ENCODE results near the gene FBXL17. TPM values are rescaled to one million over a fixed set of nuclear protein-coding genes. Genes with fewer than 3 reads are reported as not detected.

Gene FBXL17
- total and polyA plus RNA-seq, 9 of the 15 experiments (the other 6 are each of a cell fraction or from before 2014, with no cell fraction given) = 0.32 to 5.4 (median 1.8) TPM

GRCh38 chr5:107817951-107818350 is 563.9 kb downstream of the FBXL17 start:
- Histone ChIP-seq H3K9me3 (replicated peaks; ENCODE audit: control insufficient read depth, insufficient read depth, low read depth, low read length) (no peaks in the 10 kb centered on the region; the same call in 1 of the 2 replicates), H4K20me1 (replicated peaks; ENCODE audit: control insufficient read depth, insufficient read depth, low read length) (no peaks in the 10 kb centered on the region), H3K4me3 (no peak overlapping the region), H3K27ac (ENCODE audit: extremely low read depth, low read depth, low read length) (no peak overlapping the region), H3K36me3 (ENCODE audit: control insufficient read depth, insufficient read depth, low read length) (no peaks in the 10 kb centered on the region), H3K27me3 (ENCODE audit: control insufficient read depth in 2 of 2, insufficient read depth in 2 of 2, low read length in 2 of 2) (no peaks in the 10 kb centered on the region), H3K4me2 (ENCODE audit: insufficient read depth, low read length) (no peak overlapping the region), H3K79me2 (ENCODE audit: control insufficient read depth, insufficient read depth, low read length) (no peaks in the 10 kb centered on the region), H3K4me1 (replicated peaks in 1 of 2; ENCODE audit: control insufficient read depth in 2 of 2, insufficient read depth in 2 of 2, low read length in 2 of 2) (no peaks in the 10 kb centered on the region), H3K9me1 (ENCODE audit: control insufficient read depth, insufficient read depth, low read length) (no peaks in the 10 kb centered on the region), H3K9ac (ENCODE audit: insufficient read depth in 1 of 2, low read depth in 2 of 2, low read length in 2 of 2) (no peak overlapping the region), H2AFZ (ENCODE audit: low read depth, low read length) (no peak overlapping the region)
- 0% methylated on average over 2 of the region's 2 CpGs for WGBS (ENCODE audit: insufficient coverage, low coverage, missing lambda C conversion rate)
- no TSS peak for BruUV-seq (replicated peaks)
- intact Hi-C loops (cut with micrococcal nuclease) = no loop called here
- in situ Hi-C loops (cut with MboI) = no loop called here
- ChIA-PET POLR2A (no interaction called here), CTCF (ENCODE audit: low intra/inter-chr PET ratio) (no interaction called here)
- ATAC-seq (no peak), DNase-seq (ENCODE audit: extremely low read depth in 1 of 4, low spot score in 3 of 4) (no peak), FAIRE-seq (no peak)
- no peak for TF ChIP-seq DIDO1 (tag; IDR thresholded peaks at IDR 0.05; ENCODE audit: low read depth)

GRCh38 chr5:107817436-107817835 is 564.5 kb downstream of the FBXL17 start:
- BruUV-seq (replicated peaks) = no TSS peak
- Histone ChIP-seq H3K9ac (ENCODE audit: insufficient read depth in 1 of 2, low read depth in 2 of 2, low read length in 2 of 2) (no peak overlapping the region), H2AFZ (ENCODE audit: low read depth, low read length) (no peak overlapping the region), H3K9me1 (ENCODE audit: control insufficient read depth, insufficient read depth, low read length) (no peaks in the 10 kb centered on the region), H4K20me1 (replicated peaks; ENCODE audit: control insufficient read depth, insufficient read depth, low read length) (no peaks in the 10 kb centered on the region), H3K79me2 (ENCODE audit: control insufficient read depth, insufficient read depth, low read length) (no peaks in the 10 kb centered on the region), H3K36me3 (ENCODE audit: control insufficient read depth, insufficient read depth, low read length) (no peaks in the 10 kb centered on the region), H3K27me3 (ENCODE audit: control insufficient read depth in 2 of 2, insufficient read depth in 2 of 2, low read length in 2 of 2) (no peaks in the 10 kb centered on the region), H3K4me2 (ENCODE audit: insufficient read depth, low read length) (no peak overlapping the region), H3K4me1 (replicated peaks in 1 of 2; ENCODE audit: control insufficient read depth in 2 of 2, insufficient read depth in 2 of 2, low read length in 2 of 2) (no peaks in the 10 kb centered on the region), H3K4me3 (no peak overlapping the region), H3K9me3 (replicated peaks; ENCODE audit: control insufficient read depth, insufficient read depth, low read depth, low read length) (no peaks in the 10 kb centered on the region; the same call in 1 of the 2 replicates), H3K27ac (ENCODE audit: extremely low read depth, low read depth, low read length) (no peak overlapping the region)
- no peak for FAIRE-seq
- CTCF ChIA-PET (ENCODE audit: low intra/inter-chr PET ratio) = no interaction called here
- intact Hi-C loops (cut with micrococcal nuclease) (no loop called here), in situ Hi-C loops (cut with MboI) (no loop called here)
- POLR2A ChIA-PET = interaction anchor here (0.6 kb wide), 1 partner anchor 70 kb away, joined by 4 read pairs; no protein-coding TSS in a partner anchor
- no peak for TF ChIP-seq KAT8 (IDR thresholded peaks at IDR 0.05; ENCODE audit: low read depth)
- TF ChIP-seq ZBTB34 (CRISPR knock-in tag; IDR thresholded peaks at IDR 0.05) = no peak
- TF ChIP-seq ZNF77 (CRISPR knock-in tag; IDR thresholded peaks at IDR 0.05) = no peak
- no peak for TF ChIP-seq ZZZ3 (IDR thresholded peaks at IDR 0.05)
- no peak for DNase-seq (ENCODE audit: extremely low read depth in 1 of 4, low spot score in 3 of 4)
- 0% methylated on average over 3 of the region's 3 CpGs for WGBS (ENCODE audit: insufficient coverage, low coverage, missing lambda C conversion rate)
- no peak for ATAC-seq

Data from K562 (cell line).